IPS-NIHi7 (cell line): ENCODE data around the gene ZFYVE26.

Experiments used
- DNase-seq: peaks from one replicate; pipeline ENCODE4 v3.0.0; 2012; ENCODE audit warnings: mixed read lengths; ENCODE audit errors: extremely low spot score

The ZFYVE26 gene

DNA sequence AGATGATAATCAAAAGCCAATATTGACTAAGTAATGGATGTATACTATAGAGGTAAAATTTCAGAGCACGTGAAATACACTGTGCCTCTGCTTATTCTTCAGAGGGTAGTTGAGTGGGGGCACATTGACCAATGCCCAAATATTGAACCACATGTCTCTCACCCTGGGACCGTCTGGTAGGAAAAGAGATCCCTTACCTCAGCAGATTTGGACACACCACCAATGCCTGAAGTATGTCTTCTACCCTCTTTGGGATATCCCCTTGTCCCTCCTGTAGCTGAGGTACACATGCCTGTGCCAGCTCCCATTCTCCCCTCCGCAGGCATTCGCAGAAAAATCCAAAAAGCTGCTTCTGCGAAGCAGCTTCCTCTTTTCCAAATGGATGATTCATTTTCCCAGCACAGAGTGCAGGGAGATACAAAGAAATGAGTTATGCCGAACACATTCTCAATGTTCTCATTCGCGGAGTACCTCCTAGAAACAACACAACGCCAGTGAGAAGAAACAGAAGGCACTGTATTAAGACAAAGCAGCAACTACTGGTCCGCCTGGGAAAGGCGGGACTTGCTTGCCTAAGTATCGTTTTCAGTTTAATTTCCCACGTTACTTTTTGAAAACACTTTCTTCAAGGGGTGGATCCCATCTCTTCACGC lies 691 bp downstream of the ZFYVE26 start:
- DNase-seq: no peak

DNA sequence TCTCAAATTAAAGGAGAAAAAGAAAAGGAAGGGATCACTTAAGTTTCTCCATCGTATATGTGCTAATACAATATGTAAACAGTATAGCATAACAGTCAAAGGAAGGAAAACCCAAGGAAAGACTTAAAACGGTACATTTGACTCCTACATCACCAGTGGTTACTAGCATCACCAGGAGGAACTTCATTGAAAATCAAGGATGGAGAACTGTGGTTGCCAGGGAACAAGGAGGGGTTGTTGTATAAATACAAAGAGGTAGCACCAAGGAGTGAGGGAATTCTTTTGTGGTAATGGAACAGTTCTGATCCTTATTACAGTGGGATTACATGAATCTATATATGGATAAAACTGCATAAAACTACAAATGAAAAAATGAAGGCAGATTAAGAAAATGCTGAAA lies 1.6 kb downstream of the ZFYVE26 start:
- no peak for DNase-seq

DNA sequence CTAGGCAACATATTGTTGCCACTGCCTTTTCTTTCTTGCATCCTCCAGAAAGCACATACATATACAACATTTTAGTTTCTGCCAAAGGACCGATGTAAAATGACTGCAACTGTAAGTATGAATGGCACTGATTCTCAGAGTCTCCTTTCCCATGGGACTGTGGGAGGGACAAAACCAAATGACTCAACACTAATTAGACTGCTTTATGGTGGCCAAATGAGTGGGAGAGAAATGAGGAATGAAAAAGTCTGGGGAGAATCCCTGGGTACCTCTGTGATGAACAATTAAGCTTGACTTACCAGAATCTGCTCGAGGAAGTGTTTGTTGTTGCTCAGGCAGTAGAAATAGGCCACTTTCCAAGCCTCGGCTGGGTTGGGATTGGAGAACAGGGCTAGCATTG lies 10.1 kb downstream of the ZFYVE26 start:
- DNase-seq: no peak

GRCh38 chr14:67800743-67801142 lies 15.6 kb downstream of the ZFYVE26 start:
- no peak for DNase-seq

- no peak for DNase-seq
These were observed 17.7 kb downstream of the ZFYVE26 start for GRCh38 chr14:67798731-67799130.

GRCh38 chr14:67787673-67788072 lies 28.7 kb downstream of the ZFYVE26 start:
- no peak for DNase-seq

DNA sequence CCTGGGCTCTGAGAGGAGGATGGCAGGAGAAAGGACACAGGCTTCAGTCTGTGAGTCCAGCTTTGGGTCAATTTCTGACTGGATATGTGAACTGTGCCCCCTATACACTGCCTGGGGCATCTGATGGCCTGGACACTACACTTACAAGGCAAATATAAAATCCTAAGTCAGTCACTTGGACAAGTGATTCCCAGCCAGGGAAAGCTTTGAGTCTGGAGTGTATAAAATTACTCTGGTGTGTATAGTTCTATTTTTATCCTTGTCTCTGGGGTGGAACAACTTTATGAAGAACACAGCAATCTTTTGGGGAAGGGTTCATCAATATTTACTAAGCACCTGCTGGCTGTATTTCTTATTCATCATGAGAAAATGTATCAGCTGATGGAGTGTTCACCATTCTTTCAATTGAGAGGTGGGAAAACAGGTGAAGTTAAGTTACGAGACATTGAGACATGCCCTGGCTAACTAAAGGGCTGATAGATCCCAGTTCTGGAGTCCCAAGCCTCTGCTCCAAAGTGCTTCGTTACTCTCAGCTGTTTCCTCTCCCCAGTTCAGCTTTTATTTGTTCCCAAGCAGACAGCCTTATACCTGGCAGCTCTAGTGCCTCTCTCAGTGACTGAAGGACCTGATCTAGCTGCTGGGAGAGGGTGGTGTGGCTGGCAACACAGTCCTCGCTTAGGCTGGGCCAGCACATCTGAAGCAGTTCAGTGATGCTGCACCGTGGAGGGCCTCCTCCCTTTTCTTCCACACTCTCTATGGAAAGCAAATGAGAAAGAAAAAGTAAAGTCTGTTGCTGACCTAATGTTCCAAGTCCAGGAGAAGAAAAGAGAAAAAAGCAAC lies 30.9 kb downstream of the ZFYVE26 start:
- DNase-seq: no peak

DNA sequence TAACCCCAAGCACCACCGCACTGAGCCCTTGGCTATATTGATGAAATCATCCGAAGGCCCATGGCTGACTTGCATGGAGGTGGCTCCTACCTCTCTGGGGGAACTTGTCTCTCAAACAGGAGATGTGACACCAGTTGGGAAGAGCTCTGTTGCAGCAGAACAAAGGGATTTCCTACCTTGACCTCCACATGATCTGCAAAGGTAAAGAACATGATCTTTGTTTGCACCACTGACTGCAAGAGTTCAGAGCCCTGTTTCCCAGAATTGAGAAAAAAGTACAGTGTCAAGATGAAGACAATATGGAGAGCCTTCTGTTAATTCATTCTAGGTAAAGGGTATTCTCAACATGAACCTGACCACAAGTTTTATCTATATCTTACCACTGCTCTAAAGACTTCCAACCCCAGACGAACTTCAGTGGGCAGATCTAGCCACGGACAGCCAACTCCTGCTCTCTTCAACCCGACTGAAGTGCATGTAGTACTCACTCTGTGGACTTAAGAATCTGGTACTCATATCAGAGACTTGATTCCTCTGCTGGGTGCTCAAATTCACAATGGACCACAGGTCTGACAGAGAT lies 32.1 kb downstream of the ZFYVE26 start:
- peak; percentile 5 for DNase-seq

- peak; percentile 0 for DNase-seq
These were observed 34.3 kb downstream of the ZFYVE26 start for GRCh38 chr14:67782090-67782489.

- no peak for DNase-seq
These were observed 37.6 kb downstream of the ZFYVE26 start for GRCh38 chr14:67778792-67779191.

DNA sequence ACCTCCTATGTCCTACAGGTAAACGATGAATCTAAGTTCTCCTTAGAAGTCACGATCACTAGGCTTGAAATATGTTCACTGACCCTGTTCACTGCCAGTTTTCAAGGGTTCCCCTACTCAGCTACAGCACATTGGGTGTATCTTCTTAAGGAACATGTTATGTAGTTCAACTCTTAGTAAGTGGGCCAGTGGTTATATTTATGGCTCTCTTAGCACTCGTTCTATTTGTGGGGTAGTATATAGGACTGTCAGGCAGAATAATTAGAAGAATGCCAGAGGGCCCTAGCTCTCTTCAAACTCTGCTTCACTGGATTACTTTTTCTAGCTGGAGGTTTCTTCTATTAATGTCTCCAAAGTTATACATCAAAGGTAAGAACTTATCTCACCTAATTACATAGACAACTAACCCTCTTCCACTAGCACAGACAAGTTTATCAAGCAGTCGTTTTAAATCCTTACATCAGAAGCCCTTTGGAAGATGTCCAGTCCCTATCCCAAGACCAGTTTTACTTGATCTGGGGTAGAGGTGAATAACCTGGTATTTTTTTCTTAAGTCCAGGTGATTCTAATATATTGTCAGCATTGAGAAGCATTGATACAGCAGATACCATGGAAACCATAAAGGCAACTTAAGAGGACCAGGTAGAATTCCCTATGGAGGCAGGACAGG lies 39.6 kb downstream of the ZFYVE26 start:
- DNase-seq: no peak

DNA sequence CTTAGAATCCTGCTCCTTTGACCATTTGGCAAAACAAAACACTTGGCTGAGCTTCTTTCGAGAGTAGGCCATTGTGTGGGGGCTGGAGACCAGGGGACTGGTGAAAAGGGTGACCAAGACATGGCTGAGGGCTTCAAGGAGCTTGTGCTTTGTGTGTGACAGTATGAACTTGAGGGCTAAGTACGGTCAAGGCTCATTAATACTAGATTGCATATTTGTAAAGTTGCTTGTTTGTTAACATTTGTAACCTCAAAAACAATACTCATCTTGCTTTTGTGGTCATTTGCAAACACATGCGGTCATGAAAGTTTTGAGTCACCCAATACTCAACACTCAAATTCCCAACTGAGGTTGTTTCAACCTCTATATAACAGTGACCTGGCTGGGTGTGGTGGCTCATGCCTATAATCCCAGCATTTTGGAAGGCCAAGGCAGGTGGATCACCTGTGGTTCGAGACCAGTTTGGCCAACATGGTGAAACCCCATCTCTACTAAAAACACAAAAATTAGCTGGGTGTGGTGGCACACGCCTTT lies 42.5 kb downstream of the ZFYVE26 start:
- DNase-seq: no peak

DNA sequence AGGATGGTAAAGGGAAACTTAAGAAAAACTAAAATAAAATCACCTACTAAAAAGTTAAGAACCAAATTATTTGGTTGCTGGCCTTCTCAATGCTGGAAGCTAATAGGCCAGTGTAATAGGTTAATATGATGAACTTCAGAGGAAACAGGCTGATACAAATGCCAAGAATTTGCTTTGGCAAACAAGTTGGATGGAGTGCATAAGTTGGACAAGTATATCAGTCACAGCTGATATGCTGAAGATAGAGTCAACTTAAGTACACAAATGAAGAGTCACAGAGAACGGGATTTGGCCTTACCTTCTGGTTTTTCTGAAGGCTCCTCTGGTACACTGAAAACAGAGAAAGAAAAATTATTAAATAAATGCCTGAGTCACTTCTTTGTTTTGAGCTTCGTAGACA lies 48.2 kb downstream of the ZFYVE26 start:
- DNase-seq: no peak

GRCh38 chr14:67766035-67766680 lies 50.2 kb downstream of the ZFYVE26 start:
- no peak for DNase-seq

GRCh38 chr14:67765192-67765834 lies 51.1 kb downstream of the ZFYVE26 start:
- no peak for DNase-seq

DNA sequence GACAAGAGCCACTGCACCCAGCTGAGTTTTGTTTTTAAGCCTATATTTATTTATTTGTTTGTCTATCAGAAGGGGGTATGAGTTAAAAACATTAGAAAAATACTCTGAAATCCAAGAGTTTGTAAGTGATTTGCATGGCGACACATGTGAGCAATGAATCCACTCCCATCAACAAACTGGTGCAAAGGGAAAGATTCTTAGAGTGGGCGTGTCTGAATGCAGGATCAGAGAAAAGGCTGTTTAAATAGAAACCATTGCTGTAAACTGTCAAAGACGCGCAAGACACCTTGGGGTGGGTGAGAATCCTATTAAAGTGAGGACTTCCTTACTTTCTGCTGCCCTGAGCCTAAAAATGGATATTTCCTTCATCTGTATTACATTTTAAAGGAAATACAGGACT lies 51.9 kb downstream of the ZFYVE26 start:
- no peak for DNase-seq

DNA sequence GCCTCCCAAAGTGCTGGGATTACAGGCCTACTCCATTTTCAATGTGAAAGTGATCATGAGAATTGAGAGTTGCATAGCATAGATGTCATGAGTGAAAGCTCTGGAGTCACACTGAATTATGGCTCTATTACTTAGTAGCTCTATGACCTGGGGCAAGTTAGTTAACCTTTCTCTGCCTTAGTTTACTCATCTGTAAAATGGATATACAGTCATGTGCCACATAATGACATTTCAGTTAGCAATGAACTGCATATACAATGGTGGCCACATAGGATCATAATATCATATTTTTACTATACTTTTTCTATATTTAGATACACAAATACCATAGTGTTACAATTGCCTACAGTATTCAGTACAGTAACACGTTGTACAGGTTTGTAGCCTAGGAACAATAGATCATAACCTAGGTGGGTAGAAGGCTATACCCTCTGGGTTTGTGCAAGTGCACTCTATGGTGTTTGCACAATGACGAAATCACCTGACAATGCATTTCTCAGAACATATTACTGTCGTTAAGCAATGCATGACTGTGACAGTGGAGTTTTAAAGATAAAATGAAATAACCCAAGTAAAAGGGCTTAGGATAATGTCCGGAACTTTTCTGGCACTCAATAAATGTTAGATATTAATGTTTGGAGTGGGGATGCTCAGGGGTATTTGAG lies 53.1 kb downstream of the ZFYVE26 start:
- no peak for DNase-seq

GRCh38 chr14:67762051-67762450 lies 54.3 kb downstream of the ZFYVE26 start:
- DNase-seq: no peak

DNA sequence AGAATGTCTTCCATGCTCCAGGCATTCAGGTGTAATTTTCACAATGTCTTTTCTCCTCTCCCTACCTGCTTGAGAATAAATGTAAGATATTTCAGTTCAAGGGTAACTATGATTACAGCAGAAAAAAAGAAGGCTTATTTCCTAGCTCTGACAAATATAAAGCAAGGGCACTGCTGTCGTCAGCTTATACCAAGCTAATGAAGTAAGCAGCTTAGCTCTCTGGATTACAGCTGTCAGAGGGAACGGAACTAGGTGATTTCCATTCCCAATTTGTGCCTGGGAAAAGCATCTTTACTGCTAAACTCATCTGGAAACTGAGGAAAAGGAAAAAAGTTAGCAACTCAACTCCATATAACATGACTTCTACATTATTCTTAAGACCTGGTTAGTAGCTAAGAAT lies 56.5 kb downstream of the ZFYVE26 start:
- no peak for DNase-seq

GRCh38 chr14:67757175-67757574 lies 59.2 kb downstream of the ZFYVE26 start:
- DNase-seq: no peak

DNA sequence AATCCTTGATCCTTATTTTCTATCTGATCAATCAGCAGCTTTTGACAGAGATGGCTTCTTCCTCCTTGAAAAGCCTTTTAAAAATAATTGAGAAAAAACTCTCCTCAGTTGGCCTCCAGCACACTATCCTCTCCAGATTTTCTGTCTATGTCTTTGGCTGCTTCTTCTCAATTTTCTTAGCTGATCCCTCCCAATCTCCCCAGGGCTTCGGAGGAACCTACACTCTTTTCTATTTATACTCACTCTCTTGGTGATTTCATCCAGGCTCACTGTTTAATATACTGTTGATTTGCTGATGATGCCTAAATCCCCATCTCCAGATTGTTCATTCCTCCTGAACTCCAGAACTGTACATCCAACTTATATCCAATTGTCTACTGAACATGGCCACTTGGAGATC lies 59.9 kb downstream of the ZFYVE26 start:
- DNase-seq: no peak
